HFF-Myc (cell line): ENCODE results near the gene TOM1L2.

Experiments
- DNase-seq: peaks from one replicate; pipeline ENCODE4 v3.0.0-alpha.2; 2011; ENCODE audit warnings: low read depth; ENCODE audit errors: extremely low read depth
- H3K4me3 ChIP-seq: replicated peaks from 2 replicates; pipeline ENCODE4 v1.5.1; 2011; ENCODE audit warnings: low read depth, mild to moderate bottlenecking, control low read depth, low read length
- CTCF ChIP-seq: IDR thresholded peaks from 2 replicates; pipeline ENCODE4 v1.5.1; 2012; ENCODE audit warnings: mild to moderate bottlenecking, low read depth, low read length, control low read depth; ENCODE audit errors: missing control alignments

Gene TOM1L2

GRCh38 chr17:17846003-17846402 is 126.2 kb downstream of the TOM1L2 start:
- no peak for DNase-seq
- no peak for TF ChIP-seq CTCF
- H3K4me3 ChIP-seq = no peak overlapping the region

- TF ChIP-seq CTCF = no peak
- H3K4me3 ChIP-seq = no peak overlapping the region
- no peak for DNase-seq
Observed at GRCh38 chr17:17845046-17845775, 127.0 kb downstream of the TOM1L2 start.

- H3K4me3 ChIP-seq = no peak overlapping the region
- no peak for DNase-seq
- TF ChIP-seq CTCF = no peak
Observed at GRCh38 chr17:17844500-17844899, 127.7 kb downstream of the TOM1L2 start.

GRCh38 chr17:17844079-17844478 is 128.1 kb downstream of the TOM1L2 start:
- no peak for TF ChIP-seq CTCF
- H3K4me3 ChIP-seq = no peak overlapping the region
- DNase-seq = no peak

DNA sequence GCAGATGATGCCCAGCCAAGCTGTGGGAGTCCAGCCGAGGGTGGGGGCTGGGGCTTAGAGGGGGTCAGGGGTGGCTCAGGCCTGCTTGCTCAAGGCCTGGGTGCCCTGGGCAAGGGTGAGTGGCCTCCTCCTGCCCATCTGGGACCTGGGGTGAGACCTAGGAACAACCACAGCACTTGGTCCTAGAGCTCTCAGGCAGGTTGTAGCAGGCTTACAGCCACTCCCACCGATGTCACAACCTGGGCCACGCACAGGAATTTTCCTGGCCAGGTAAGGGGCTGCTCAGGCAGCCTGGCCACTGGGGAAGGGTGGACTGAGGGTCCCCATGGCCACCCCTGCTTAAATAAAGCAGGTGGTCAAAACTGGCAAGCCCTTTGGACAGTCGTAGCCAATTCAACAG is 129.1 kb downstream of the TOM1L2 start:
- no peak for TF ChIP-seq CTCF
- no peak overlapping the region for H3K4me3 ChIP-seq
- DNase-seq = no peak

DNA sequence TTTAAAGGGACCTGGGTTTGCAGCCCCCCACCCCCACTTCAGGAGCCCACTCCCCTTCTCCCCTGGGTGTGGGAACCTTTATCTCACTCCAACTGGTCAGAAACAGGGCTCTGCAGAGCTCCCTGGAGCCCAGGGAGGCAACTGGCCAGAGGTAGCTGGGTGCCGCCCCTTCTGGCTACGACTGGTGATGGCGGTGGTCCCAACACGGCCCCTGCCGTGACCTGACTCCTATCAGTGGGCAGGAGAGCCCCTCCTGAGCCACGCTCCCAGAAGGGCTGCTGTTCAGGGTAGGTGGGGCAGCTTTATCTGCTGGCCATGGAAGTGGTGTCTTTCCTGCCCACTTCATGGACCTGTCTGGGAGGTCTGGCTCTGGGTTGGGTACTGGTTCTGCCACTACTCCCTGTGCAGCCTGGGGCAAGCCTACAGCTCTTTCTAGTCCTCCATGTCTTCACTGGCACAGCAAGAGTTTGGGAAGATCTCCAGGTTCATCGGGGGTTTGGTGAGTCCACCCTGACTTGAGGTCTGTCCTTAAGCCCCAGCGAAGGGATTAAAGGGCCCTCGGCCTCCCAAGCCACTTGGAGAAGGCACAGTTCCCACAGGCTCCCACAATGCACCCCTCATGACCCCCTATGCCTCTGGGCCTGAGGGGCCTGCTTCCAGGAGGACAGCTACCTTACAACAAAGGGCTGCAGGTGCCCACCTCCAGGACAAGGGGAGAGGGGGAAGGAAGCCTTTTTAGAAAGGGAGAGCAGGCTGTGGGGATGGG is 129.9 kb downstream of the TOM1L2 start:
- TF ChIP-seq CTCF = no peak
- DNase-seq = no peak
- H3K4me3 ChIP-seq = no peak overlapping the region

- TF ChIP-seq CTCF = no peak
- no peak for DNase-seq
Observed at GRCh38 chr17:17841601-17842025, 130.6 kb downstream of the TOM1L2 start.

More at GRCh38 chr17:17841601-17842025, 130.6 kb downstream of the TOM1L2 start:
- H3K4me3 ChIP-seq = no peak overlapping the region
